Brain microvascular endothelial cell (primary cell): Measurements from ENCODE around the gene USP37.

Experiments used
- DNase-seq: peaks from one replicate; pipeline ENCODE4 v3.0.0-alpha.2; 2020
- H3K27ac ChIP-seq: fragments of 250-450 bp; sonication (Bioruptor Pico); 2 replicates; pipeline ENCODE4 v1.5.1; 2020; ENCODE audit warnings: mild to moderate bottlenecking, moderate library complexity
- H3K27me3 ChIP-seq: fragments of 250-450 bp; sonication (Bioruptor Pico); replicated peaks from 2 replicates; pipeline ENCODE4 v1.5.1; 2020; ENCODE audit warnings: mild to moderate bottlenecking
- H3K36me3 ChIP-seq: fragments of 250-450 bp; sonication (Bioruptor Pico); replicated peaks from 2 replicates; pipeline ENCODE4 v1.5.1; 2020; ENCODE audit warnings: mild to moderate bottlenecking
- H3K4me3 ChIP-seq: 2 replicates; pipeline ENCODE4 v1.5.1; 2011; ENCODE audit warnings: low read depth, mild to moderate bottlenecking, control low read depth, low read length, moderate library complexity
- in situ Hi-C: cut with HindIII; loops from 2 replicates; pipeline ENCODE4 v1.10.0; 2017; ENCODE audit warnings: low sequenced_read_pairs, low pct_ligation_motif_present
- TF ChIP-seq, protein P1 (sequence below): IDR thresholded peaks from 2 replicates; pipeline ENCODE4 v1.5.1; 2011; ENCODE audit warnings: low read depth, mild to moderate bottlenecking, moderate library complexity, low read length, control low read depth, inconsistent platforms; ENCODE audit errors: missing control alignments

Gene USP37

DNA sequence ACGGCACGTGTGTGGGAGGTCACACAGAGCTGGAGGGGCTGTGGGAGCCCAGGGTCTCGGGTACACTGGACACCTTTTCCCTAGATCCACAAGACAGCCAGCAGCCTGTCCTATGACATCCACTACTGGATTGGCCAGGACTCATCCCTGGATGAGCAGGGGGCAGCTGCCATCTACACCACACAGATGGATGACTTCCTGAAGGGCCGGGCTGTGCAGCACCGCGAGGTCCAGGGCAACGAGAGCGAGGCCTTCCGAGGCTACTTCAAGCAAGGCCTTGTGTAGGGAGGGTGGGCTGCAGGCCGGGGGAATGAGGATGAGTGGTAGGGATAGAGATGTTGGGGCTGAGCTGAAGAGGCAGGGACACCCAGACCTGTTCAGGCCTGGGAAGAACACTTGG is 142.6 kb downstream of the USP37 start:
- TF ChIP-seq, protein P1, sequence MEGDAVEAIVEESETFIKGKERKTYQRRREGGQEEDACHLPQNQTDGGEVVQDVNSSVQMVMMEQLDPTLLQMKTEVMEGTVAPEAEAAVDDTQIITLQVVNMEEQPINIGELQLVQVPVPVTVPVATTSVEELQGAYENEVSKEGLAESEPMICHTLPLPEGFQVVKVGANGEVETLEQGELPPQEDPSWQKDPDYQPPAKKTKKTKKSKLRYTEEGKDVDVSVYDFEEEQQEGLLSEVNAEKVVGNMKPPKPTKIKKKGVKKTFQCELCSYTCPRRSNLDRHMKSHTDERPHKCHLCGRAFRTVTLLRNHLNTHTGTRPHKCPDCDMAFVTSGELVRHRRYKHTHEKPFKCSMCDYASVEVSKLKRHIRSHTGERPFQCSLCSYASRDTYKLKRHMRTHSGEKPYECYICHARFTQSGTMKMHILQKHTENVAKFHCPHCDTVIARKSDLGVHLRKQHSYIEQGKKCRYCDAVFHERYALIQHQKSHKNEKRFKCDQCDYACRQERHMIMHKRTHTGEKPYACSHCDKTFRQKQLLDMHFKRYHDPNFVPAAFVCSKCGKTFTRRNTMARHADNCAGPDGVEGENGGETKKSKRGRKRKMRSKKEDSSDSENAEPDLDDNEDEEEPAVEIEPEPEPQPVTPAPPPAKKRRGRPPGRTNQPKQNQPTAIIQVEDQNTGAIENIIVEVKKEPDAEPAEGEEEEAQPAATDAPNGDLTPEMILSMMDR, result no peak
- DNase-seq, result no peak
- Histone ChIP-seq H3K36me3 (no peaks in the 10 kb centered on the region), H3K27me3 (no peaks in the 10 kb centered on the region), H3K27ac (no peak overlapping the region), H3K4me3 (no peak overlapping the region)
- in situ Hi-C loops, result no loop called here

DNA sequence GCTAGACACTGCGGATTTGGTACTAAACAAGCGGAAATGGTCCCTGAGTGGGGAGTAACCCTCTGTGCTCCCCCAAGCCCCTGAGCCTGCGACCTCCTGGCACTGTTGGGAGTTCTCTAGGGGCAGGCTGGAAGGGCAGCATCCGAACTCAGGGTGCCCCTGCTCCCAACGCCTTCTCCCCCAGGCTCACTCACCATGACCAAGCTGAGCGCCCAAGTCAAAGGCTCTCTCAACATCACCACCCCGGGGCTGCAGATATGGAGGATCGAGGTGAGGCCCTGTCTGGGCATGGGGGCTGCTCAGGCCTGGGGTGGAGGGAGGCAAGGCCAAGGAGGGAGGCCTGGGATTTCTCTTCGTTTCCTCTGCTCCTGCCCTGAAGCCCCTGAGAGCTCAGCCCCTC is 144.6 kb downstream of the USP37 start:
- Histone ChIP-seq H3K27ac (no peak overlapping the region), H3K27me3 (no peaks in the 10 kb centered on the region), H3K36me3 (no peaks in the 10 kb centered on the region), H3K4me3 (no peak overlapping the region)
- TF ChIP-seq, protein P1, result no peak
- no peak for DNase-seq
- in situ Hi-C loops, result no loop called here

DNA sequence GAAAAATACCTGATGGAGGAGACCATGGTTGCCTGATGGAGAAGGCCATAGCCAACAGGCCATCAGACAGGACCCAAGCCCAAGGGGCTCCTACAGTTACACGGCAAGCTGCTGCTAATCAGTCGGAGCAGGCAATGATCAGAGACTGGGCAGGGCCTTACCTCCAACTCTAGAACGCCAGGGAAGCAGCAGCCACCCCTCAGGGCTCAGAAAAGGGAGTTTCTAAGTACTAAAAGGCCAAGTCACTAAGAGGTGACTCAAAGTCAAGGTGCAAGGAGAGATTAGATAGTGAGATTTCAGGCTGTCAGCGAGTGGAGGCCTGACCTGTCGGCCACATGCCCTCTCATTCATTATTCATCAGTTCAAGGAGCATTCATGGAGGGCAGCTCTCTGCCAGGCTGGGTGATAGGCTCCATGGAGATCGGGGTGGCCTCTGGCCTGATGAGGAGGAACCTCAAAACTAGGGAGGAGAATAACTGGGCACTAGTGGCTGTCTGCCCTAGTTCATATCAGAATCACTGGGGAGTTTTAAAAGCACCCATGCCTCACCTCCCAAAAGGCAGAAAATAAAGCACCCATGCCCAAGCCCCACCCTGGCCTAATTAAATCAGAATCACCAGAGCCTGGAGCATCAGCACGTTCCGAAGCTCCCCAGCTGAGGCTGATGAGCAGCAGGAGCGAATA is 145.6 kb downstream of the USP37 start:
- H3K4me3 ChIP-seq, result no peak overlapping the region
- no peak overlapping the region for H3K27ac ChIP-seq
- H3K27me3 ChIP-seq, result no peaks in the 10 kb centered on the region
- in situ Hi-C loops, result no loop called here
- no peaks in the 10 kb centered on the region for H3K36me3 ChIP-seq
- TF ChIP-seq, protein P1, result no peak
- DNase-seq, result no peak

DNA sequence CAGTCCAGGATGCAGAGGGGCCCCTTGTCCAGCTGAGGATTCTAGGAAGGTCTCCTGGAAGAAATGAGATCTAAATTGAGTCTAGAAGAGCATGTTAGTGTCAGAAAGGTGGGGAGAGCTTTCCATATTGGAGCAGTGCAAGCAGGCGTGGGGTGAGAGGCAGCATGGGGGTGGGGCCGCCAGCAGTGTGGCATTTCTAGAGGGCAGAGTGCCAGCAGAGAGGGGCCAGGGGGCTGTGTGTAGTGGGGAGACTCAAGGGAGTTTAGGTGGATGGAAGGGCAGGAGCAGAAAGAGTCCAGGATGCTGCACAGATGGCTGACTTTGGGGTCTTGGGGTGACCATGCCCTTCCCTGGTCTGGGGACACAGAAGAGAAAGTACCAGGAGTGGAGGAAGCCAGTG is 147.1 kb downstream of the USP37 start:
- H3K4me3 ChIP-seq, result no peak overlapping the region
- H3K36me3 ChIP-seq, result no peaks in the 10 kb centered on the region
- TF ChIP-seq, protein P1, result no peak
- no peaks in the 10 kb centered on the region for H3K27me3 ChIP-seq
- in situ Hi-C loops, result no loop called here
- no peak for DNase-seq
- H3K27ac ChIP-seq, result no peak overlapping the region

DNA sequence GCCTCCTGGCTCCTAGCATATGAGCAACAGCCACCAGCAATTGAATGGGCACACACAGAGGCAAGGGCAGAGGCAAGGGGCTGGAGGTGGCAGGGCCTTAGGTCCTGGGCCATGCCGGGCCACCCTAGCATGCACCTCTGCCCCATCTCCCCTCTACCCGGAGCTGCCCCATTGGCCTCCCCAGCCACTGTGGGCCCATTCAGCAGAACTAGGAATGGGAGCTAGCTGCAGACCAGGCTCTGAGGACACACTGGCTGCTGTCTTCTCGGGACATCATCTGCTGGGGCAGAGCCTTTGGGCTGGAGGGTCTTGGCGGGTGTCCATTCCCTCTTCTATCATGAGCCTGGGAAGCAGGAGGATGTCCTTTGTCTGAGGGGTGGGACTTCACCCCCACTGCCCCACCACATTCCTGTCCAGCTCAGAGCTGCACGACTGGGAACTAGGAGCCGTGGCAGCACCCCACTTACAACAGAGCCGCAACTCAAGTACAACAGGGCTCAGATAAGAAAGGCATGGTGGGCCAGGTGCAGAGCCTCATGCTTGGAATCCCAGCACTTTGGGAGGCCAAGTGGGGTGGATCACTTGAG is 148.4 kb downstream of the USP37 start:
- no peak overlapping the region for H3K4me3 ChIP-seq
- in situ Hi-C loops, result no loop called here
- no peak overlapping the region for H3K27ac ChIP-seq
- TF ChIP-seq, protein P1, result no peak
- H3K36me3 ChIP-seq, result no peaks in the 10 kb centered on the region
- DNase-seq, result no peak
- no peaks in the 10 kb centered on the region for H3K27me3 ChIP-seq
